OCI-LY3 (cell line): ENCODE data around the gene MCAM.

Experiments used
- CTCF ChIP-seq: fragments of 200-600, 300-600 bp; sonication (generic); IDR thresholded peaks from 2 replicates; pipeline ENCODE4 v1.5.1; 2014; ENCODE audit warnings: antibody characterized with exemption, low read length, low read depth
- EZH2phosphoT487 ChIP-seq: fragments of 200-600 bp; shearing (Covaris generic); IDR thresholded peaks from 2 replicates; pipeline ENCODE4 v1.6.1; 2018; ENCODE audit warnings: antibody characterized with exemption, mixed run types, low read depth

DNA sequence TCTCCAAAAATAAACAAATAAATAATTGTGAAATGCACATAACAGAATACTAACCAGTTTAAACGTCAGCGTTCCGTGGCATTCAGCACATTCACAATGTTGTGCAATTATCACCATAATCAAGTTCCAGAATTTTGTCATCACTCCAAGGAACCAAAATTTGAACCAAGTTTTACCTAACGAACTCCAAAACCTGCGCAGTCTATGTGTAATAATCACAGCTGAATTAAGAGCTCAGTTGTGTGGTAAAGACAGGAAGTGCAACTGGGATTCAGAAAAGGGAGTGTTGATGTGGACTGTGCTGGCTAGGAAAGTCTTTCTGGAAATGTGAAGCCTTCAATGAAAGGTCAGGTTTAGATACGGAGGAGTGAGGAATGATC, 5.4 kb upstream of the MCAM start:
- no peak for TF ChIP-seq CTCF
- TF ChIP-seq EZH2phosphoT487: no peak
